ENCODE results near the gene SH3GLB2.

SH3GLB2 gene

DNA sequence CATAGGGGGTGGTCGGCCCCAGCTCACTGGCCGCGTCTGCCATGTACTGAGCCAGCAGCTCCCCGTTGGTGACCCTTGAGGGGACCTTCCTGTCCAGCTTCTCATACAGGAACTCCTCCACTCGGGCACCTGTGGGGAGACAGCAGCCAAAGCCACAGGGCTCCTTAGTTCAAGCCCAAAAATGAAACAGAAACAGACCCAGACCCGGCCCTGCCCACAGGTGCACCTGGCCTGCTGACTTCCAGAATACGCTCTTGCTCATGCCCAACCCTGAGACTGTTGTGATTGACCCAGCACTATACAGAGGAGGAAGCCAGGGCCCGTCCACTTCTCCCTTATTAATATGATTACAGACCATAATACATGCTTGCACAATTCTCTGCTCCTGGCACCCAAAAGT lies 7.0 kb downstream of the SH3GLB2 start:
- H3K27me3 ChIP-seq (ENCODE audit: insufficient read depth, poor library complexity, severe bottlenecking) = no peaks in the 10 kb centered on the region
- no peak overlapping the region for H3K27ac ChIP-seq (replicated peaks)
- H3K4me3 ChIP-seq (replicated peaks; ENCODE audit: insufficient read depth, low read length) = no peak overlapping the region
- TF ChIP-seq POLR2AphosphoS5 (IDR thresholded peaks at IDR 0.05; ENCODE audit: low read depth) (no peak), SPI1 (IDR thresholded peaks at IDR 0.05; ENCODE audit: borderline replicate concordance, low read depth) (no peak), GABPA (IDR thresholded peaks at IDR 0.05; ENCODE audit: low read depth) (no peak)
- TF ChIP-seq, protein P1, sequence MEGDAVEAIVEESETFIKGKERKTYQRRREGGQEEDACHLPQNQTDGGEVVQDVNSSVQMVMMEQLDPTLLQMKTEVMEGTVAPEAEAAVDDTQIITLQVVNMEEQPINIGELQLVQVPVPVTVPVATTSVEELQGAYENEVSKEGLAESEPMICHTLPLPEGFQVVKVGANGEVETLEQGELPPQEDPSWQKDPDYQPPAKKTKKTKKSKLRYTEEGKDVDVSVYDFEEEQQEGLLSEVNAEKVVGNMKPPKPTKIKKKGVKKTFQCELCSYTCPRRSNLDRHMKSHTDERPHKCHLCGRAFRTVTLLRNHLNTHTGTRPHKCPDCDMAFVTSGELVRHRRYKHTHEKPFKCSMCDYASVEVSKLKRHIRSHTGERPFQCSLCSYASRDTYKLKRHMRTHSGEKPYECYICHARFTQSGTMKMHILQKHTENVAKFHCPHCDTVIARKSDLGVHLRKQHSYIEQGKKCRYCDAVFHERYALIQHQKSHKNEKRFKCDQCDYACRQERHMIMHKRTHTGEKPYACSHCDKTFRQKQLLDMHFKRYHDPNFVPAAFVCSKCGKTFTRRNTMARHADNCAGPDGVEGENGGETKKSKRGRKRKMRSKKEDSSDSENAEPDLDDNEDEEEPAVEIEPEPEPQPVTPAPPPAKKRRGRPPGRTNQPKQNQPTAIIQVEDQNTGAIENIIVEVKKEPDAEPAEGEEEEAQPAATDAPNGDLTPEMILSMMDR (IDR thresholded peaks at IDR 0.05; ENCODE audit: insufficient read depth, low read length) = no peak
- TF ChIP-seq, protein P2, sequence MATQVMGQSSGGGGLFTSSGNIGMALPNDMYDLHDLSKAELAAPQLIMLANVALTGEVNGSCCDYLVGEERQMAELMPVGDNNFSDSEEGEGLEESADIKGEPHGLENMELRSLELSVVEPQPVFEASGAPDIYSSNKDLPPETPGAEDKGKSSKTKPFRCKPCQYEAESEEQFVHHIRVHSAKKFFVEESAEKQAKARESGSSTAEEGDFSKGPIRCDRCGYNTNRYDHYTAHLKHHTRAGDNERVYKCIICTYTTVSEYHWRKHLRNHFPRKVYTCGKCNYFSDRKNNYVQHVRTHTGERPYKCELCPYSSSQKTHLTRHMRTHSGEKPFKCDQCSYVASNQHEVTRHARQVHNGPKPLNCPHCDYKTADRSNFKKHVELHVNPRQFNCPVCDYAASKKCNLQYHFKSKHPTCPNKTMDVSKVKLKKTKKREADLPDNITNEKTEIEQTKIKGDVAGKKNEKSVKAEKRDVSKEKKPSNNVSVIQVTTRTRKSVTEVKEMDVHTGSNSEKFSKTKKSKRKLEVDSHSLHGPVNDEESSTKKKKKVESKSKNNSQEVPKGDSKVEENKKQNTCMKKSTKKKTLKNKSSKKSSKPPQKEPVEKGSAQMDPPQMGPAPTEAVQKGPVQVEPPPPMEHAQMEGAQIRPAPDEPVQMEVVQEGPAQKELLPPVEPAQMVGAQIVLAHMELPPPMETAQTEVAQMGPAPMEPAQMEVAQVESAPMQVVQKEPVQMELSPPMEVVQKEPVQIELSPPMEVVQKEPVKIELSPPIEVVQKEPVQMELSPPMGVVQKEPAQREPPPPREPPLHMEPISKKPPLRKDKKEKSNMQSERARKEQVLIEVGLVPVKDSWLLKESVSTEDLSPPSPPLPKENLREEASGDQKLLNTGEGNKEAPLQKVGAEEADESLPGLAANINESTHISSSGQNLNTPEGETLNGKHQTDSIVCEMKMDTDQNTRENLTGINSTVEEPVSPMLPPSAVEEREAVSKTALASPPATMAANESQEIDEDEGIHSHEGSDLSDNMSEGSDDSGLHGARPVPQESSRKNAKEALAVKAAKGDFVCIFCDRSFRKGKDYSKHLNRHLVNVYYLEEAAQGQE (IDR thresholded peaks at IDR 0.05; ENCODE audit: insufficient replicate concordance, low read depth) = no peak
- DNase-seq (ENCODE audit: low read depth in 1 of 2, low spot score in 1 of 2) = no peak

DNA sequence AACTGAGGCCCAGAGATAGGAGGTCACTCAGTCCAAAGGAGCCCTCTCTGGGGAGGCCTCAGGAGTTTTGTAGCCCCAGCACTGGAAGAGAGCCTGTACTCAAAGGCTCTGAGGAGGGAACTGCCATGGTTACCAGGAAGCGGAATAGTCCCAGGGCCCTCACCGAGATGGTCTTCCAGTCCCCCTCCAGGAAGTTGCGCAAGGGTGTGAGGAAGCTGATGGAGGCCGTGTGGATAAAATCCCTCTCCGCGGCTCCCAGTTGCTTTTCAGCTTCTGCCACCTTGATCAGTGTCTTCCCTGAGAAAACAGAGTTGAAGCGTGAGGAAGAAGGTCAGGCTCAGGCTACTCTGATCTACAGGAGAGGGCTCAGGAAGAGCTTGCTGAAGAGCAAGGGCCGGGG lies 13.5 kb downstream of the SH3GLB2 start:
- H3K4me3 ChIP-seq (replicated peaks; ENCODE audit: insufficient read depth, low read length) = no peak overlapping the region
- no peak overlapping the region for H3K27ac ChIP-seq (replicated peaks)
- DNase-seq (ENCODE audit: low read depth in 1 of 2, low spot score in 1 of 2) = no peak
- TF ChIP-seq GABPA (IDR thresholded peaks at IDR 0.05; ENCODE audit: low read depth) = no peak
- TF ChIP-seq, protein P1 (IDR thresholded peaks at IDR 0.05; ENCODE audit: insufficient read depth, low read length) = no peak
- H3K27me3 ChIP-seq (ENCODE audit: insufficient read depth, poor library complexity, severe bottlenecking) = no peaks in the 10 kb centered on the region

DNA sequence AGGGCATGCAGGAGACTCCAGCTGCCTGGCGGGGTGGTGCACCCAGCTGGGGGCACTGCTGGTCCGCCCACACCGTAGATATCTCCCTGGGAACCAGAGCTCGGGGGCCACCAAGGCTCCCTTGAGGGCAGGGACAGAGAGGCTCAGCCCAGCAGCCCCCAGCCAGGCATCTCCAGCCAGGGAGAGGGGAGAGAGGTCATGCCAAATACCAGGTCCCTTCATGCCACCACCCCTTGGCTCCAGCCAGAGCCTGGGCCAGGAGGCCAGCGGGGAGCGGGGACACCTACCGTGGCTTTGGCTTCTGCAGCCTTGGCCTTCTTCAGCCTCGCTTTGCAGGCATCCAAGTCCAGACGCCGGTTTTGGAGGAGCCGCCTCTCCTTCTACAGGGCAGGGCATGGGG lies 14.0 kb downstream of the SH3GLB2 start:
- TF ChIP-seq SPI1 (IDR thresholded peaks at IDR 0.05; ENCODE audit: borderline replicate concordance, low read depth) = no peak
- TF ChIP-seq, protein P1 (IDR thresholded peaks at IDR 0.05; ENCODE audit: insufficient read depth, low read length) = no peak
- TF ChIP-seq, protein P2 (IDR thresholded peaks at IDR 0.05; ENCODE audit: insufficient replicate concordance, low read depth) = no peak
- TF ChIP-seq POLR2AphosphoS5 (IDR thresholded peaks at IDR 0.05; ENCODE audit: low read depth) = no peak
- no peak for TF ChIP-seq GABPA (IDR thresholded peaks at IDR 0.05; ENCODE audit: low read depth)
- no peak for DNase-seq (ENCODE audit: low read depth in 1 of 2, low spot score in 1 of 2)
- Histone ChIP-seq H3K4me3 (replicated peaks; ENCODE audit: insufficient read depth, low read length) (no peak overlapping the region), H3K27ac (replicated peaks) (no peak overlapping the region), H3K27me3 (ENCODE audit: insufficient read depth, poor library complexity, severe bottlenecking) (no peaks in the 10 kb centered on the region)

DNA sequence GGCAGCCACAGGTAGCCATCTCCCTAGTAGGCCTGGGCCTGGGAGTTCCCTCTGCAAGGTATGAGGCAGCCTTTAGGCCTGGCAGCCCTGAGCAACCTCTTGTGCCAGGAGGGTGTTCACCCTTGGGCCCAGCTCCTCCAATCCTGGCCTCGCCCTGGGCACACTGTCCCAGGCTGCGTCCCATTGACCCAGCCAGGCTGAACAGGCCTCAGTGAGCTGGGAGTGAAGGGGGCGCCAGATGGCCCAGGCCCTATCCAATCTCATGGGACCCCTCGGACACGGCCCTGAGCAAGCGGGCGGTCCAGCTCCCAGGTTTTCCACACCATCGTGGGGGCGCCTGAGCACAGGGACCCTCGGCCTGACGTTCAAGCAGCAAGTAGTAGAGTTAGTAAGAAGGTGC lies 14.5 kb downstream of the SH3GLB2 start:
- TF ChIP-seq, protein P1 (IDR thresholded peaks at IDR 0.05; ENCODE audit: insufficient read depth, low read length) = no peak
- TF ChIP-seq, protein P2 (IDR thresholded peaks at IDR 0.05; ENCODE audit: insufficient replicate concordance, low read depth) = no peak
- TF ChIP-seq SPI1 (IDR thresholded peaks at IDR 0.05; ENCODE audit: borderline replicate concordance, low read depth) = no peak
- no peak for TF ChIP-seq POLR2AphosphoS5 (IDR thresholded peaks at IDR 0.05; ENCODE audit: low read depth)
- TF ChIP-seq GABPA (IDR thresholded peaks at IDR 0.05; ENCODE audit: low read depth) = no peak
- Histone ChIP-seq H3K27ac (replicated peaks) (no peak overlapping the region), H3K27me3 (ENCODE audit: insufficient read depth, poor library complexity, severe bottlenecking) (no peaks in the 10 kb centered on the region), H3K4me3 (replicated peaks; ENCODE audit: insufficient read depth, low read length) (no peak overlapping the region)
- DNase-seq (ENCODE audit: low read depth in 1 of 2, low spot score in 1 of 2) = no peak

All from HL-60 (cell line).